ENCODE results near the gene MGAT4A. TPM values are rescaled to one million over a fixed set of nuclear protein-coding genes. Genes with fewer than 3 reads are reported as not detected.

MGAT4A gene
- total and polyA plus RNA-seq, 8 donors = 14.1 to 72.1 (median 56.7) TPM

GRCh38 chr2:98614024-98614739, 116.8 kb downstream of the MGAT4A start:
- WGBS, 2 donors = 94 to 95% methylated on average over 9 of the region's 9 CpGs
- intact Hi-C loops (cut with DNase I) = no loop called here
- ATAC-seq (no peak), FAIRE-seq (no peak), DNase-seq (no peak)
- no peak overlapping the region for H3K27ac ChIP-seq
- H3K27me3 ChIP-seq = no peaks in the 10 kb centered on the region
- H3K9me3 ChIP-seq = no peaks in the 10 kb centered on the region
- H3K4me1 ChIP-seq = peaks cover 9 to 22% (median 13%) of the 10 kb centered on the region in 3 donors
- peaks cover 0 to 8% (median 6%) of the 10 kb centered on the region in 3 donors for H3K36me3 ChIP-seq
- no peak for TF ChIP-seq CTCF (IDR thresholded peaks at IDR 0.05)
- no peak overlapping the region for H3K4me3 ChIP-seq

GRCh38 chr2:98608962-98609604, 121.8 kb downstream of the MGAT4A start:
- 1 to 2% methylated on average over 29 of the region's 29 CpGs for WGBS, 2 donors
- H3K36me3 ChIP-seq = peaks cover 0 to 8% (median 7%) of the 10 kb centered on the region in 3 donors
- TF ChIP-seq CTCF (IDR thresholded peaks at IDR 0.05) = no peak
- peak overlapping the region; percentile 80 to 99 (median 92) for H3K4me3 ChIP-seq
- DNase-seq (peak in 5 of 6 donors; percentile 17 to 75 (median 55)), FAIRE-seq (no peak), ATAC-seq (peak; percentile 45 to 74 (median 56))
- intact Hi-C loops (cut with DNase I) = no loop called here
- H3K27ac ChIP-seq = peak overlapping the region; percentile 93 to 98 (median 95)
- no peaks in the 10 kb centered on the region for H3K9me3 ChIP-seq
- peaks cover 22 to 37% (median 27%) of the 10 kb centered on the region in 3 donors for H3K4me1 ChIP-seq
- H3K27me3 ChIP-seq = no peaks in the 10 kb centered on the region

- DNase-seq (peak; percentile 82 to 97 (median 88)), ATAC-seq (peak; percentile 97 to 98 (median 98)), FAIRE-seq (no peak)
- H3K27me3 ChIP-seq = no peaks in the 10 kb centered on the region
- H3K27ac ChIP-seq = peak within 1 kb of the TSS; percentile 93 to 98 (median 95)
- H3K4me1 ChIP-seq = peaks cover 22 to 37% (median 27%) of the 10 kb centered on the region in 3 donors
- no peak for TF ChIP-seq CTCF (IDR thresholded peaks at IDR 0.05)
- H3K9me3 ChIP-seq = no peaks in the 10 kb centered on the region
- 0% methylated on average over 78 to 93 of the region's 93 CpGs for WGBS, 2 donors
- H3K36me3 ChIP-seq = peaks cover 0 to 14% (median 8%) of the 10 kb centered on the region in 3 donors
- peak within 1 kb of the TSS; percentile 80 to 99 (median 92) for H3K4me3 ChIP-seq
- intact Hi-C loops (cut with DNase I) = no loop called here
These were observed 122.6 kb downstream of the MGAT4A start, which contains the start of the genes COA5 and UNC50 for GRCh38 chr2:98608116-98608961. Gene COA5 (minus strand): TSS chr2:98608512. CDS start chr2:98608405, 107 bp downstream. Gene UNC50 (plus strand): TSS chr2:98608589. CDS start chr2:98609760, 1,171 bp downstream.

GRCh38 chr2:98607741-98608115, 123.2 kb downstream of the MGAT4A start:
- intact Hi-C loops (cut with DNase I) = no loop called here
- WGBS, 2 donors = 0 to 3% methylated on average over 7 of the region's 7 CpGs
- DNase-seq (no peak), ATAC-seq (peak in 3 of 4 donors; percentile 12 to 33 (median 24)), FAIRE-seq (no peak)
- H3K27me3 ChIP-seq = no peaks in the 10 kb centered on the region
- H3K36me3 ChIP-seq = peaks cover 0 to 12% (median 3%) of the 10 kb centered on the region in 3 donors
- TF ChIP-seq CTCF (IDR thresholded peaks at IDR 0.05) = no peak
- H3K4me3 ChIP-seq = peak overlapping the region; percentile 80 to 99 (median 92)
- peaks cover 22 to 37% (median 27%) of the 10 kb centered on the region in 3 donors for H3K4me1 ChIP-seq
- peak overlapping the region; percentile 93 to 98 (median 95) for H3K27ac ChIP-seq
- H3K9me3 ChIP-seq = no peaks in the 10 kb centered on the region
